ENCODE measurements around the gene HSPA8.

HSPA8 gene

GRCh38 chr11:123040111-123040432 lies 21.9 kb downstream of the HSPA8 start:
- CTCF ChIA-PET: no interaction called here
- POLR2A ChIA-PET: no interaction called here
- TF ChIP-seq ELF4 (IDR thresholded peaks at IDR 0.05): no peak
- no peak for TF ChIP-seq HDGF (IDR thresholded peaks at IDR 0.05; ENCODE audit: borderline replicate concordance)
- TF ChIP-seq LEF1 (IDR thresholded peaks at IDR 0.05; ENCODE audit: borderline replicate concordance): no peak
- no peak for DNase-seq (ENCODE audit: extremely low spot score)

- TF ChIP-seq NFRKB (IDR thresholded peaks at IDR 0.05) (no peak), HDGF (IDR thresholded peaks at IDR 0.05; ENCODE audit: borderline replicate concordance) (no peak), BHLHE40 (IDR thresholded peaks at IDR 0.05; ENCODE audit: borderline replicate concordance) (no peak), TARDBP (IDR thresholded peaks at IDR 0.05) (no peak), L3MBTL2 (conservative IDR thresholded peaks at IDR 0.05) (no peak), ELF4 (IDR thresholded peaks at IDR 0.05) (no peak), LEF1 (IDR thresholded peaks at IDR 0.05; ENCODE audit: borderline replicate concordance) (no peak)
- ChIA-PET POLR2A (no interaction called here), CTCF (interaction anchor here (0.6 to 2.4 kb wide), 2 partner anchors 13 to 18 kb away, joined by 3 to 7 read pairs; no protein-coding TSS in a partner anchor)
- no peak for DNase-seq (ENCODE audit: extremely low spot score)
These were observed 26.1 kb downstream of the HSPA8 start for GRCh38 chr11:123035831-123036230.

GRCh38 chr11:123034597-123034996 lies 27.3 kb downstream of the HSPA8 start:
- CTCF ChIA-PET: interaction anchor here (2.6 kb wide), 1 partner anchor 11 kb away, joined by 7 read pairs; no protein-coding TSS in a partner anchor
- POLR2A ChIA-PET: no interaction called here

GRCh38 chr11:123033895-123034294 lies 28.0 kb downstream of the HSPA8 start:
- POLR2A ChIA-PET: no interaction called here
- peak; percentile 32 for DNase-seq (ENCODE audit: extremely low spot score)
- TF ChIP-seq CTBP1 (IDR thresholded peaks at IDR 0.05; ENCODE audit: borderline replicate concordance) (no peak), PKNOX1 (IDR thresholded peaks at IDR 0.05) (no peak), FOXK2 (IDR thresholded peaks at IDR 0.05) (no peak), SUZ12 (IDR thresholded peaks at IDR 0.05) (no peak), LEF1 (IDR thresholded peaks at IDR 0.05; ENCODE audit: borderline replicate concordance) (no peak), TARDBP (IDR thresholded peaks at IDR 0.05) (no peak), ARNT (IDR thresholded peaks at IDR 0.05) (no peak), HDGF (IDR thresholded peaks at IDR 0.05; ENCODE audit: borderline replicate concordance) (no peak), L3MBTL2 (conservative IDR thresholded peaks at IDR 0.05) (no peak)
- CTCF ChIA-PET: interaction anchor here (1.2 to 2.6 kb wide), 3 partner anchors 10 to 164 kb away, joined by 3 to 8 read pairs (median 7); no protein-coding TSS in a partner anchor

More at GRCh38 chr11:123034597-123034996, 27.3 kb downstream of the HSPA8 start:
- no peak for DNase-seq (ENCODE audit: extremely low spot score)
- TF ChIP-seq BHLHE40 (IDR thresholded peaks at IDR 0.05; ENCODE audit: borderline replicate concordance) (no peak), TARDBP (IDR thresholded peaks at IDR 0.05) (no peak), HDGF (IDR thresholded peaks at IDR 0.05; ENCODE audit: borderline replicate concordance) (no peak)

- TF ChIP-seq CTBP1 (IDR thresholded peaks at IDR 0.05; ENCODE audit: borderline replicate concordance) (no peak), SUZ12 (IDR thresholded peaks at IDR 0.05) (no peak), SP1 (IDR thresholded peaks at IDR 0.05) (no peak), LEF1 (IDR thresholded peaks at IDR 0.05; ENCODE audit: borderline replicate concordance) (no peak), FOXK2 (IDR thresholded peaks at IDR 0.05) (no peak), ARNT (IDR thresholded peaks at IDR 0.05) (no peak), NFRKB (IDR thresholded peaks at IDR 0.05) (no peak), PKNOX1 (IDR thresholded peaks at IDR 0.05) (no peak), TARDBP (IDR thresholded peaks at IDR 0.05) (no peak), ZNF384 (IDR thresholded peaks at IDR 0.05) (no peak), FOXA1 (IDR thresholded peaks at IDR 0.05) (no peak), HDGF (IDR thresholded peaks at IDR 0.05; ENCODE audit: borderline replicate concordance) (no peak), BHLHE40 (IDR thresholded peaks at IDR 0.05; ENCODE audit: borderline replicate concordance) (no peak), L3MBTL2 (conservative IDR thresholded peaks at IDR 0.05) (no peak)
- DNase-seq (ENCODE audit: extremely low spot score): no peak
- ChIA-PET POLR2A (interaction anchor here (1.2 to 1.6 kb wide), 2 partner anchors 25 to 32 kb away, joined by 3 to 4 read pairs; partner anchors contain the start of gene HSPA8), CTCF (interaction anchor here (1.0 kb wide), 1 partner anchor 24 kb away, joined by 4 read pairs; no protein-coding TSS in a partner anchor)
These were observed 31.4 kb downstream of the HSPA8 start for GRCh38 chr11:123030517-123030916.

- ChIA-PET CTCF (interaction anchor here (0.6 to 1.4 kb wide), 12 partner anchors 9 to 302 kb away, joined by 3 to 25 read pairs (median 3); no protein-coding TSS in a partner anchor), POLR2A (no interaction called here)
- peak; percentile 73 for DNase-seq (ENCODE audit: extremely low spot score)
- TF ChIP-seq NFRKB (IDR thresholded peaks at IDR 0.05): no peak
- TF ChIP-seq ARNT (IDR thresholded peaks at IDR 0.05): no peak
- TF ChIP-seq SP1 (IDR thresholded peaks at IDR 0.05): no peak
- TF ChIP-seq BHLHE40 (IDR thresholded peaks at IDR 0.05; ENCODE audit: borderline replicate concordance): no peak
- TF ChIP-seq L3MBTL2 (conservative IDR thresholded peaks at IDR 0.05): no peak
- no peak for TF ChIP-seq FOXA1 (IDR thresholded peaks at IDR 0.05)
- TF ChIP-seq LEF1 (IDR thresholded peaks at IDR 0.05; ENCODE audit: borderline replicate concordance): no peak
- TF ChIP-seq FOXK2 (IDR thresholded peaks at IDR 0.05): no peak
- no peak for TF ChIP-seq PKNOX1 (IDR thresholded peaks at IDR 0.05)
- no peak for TF ChIP-seq SUZ12 (IDR thresholded peaks at IDR 0.05)
- no peak for TF ChIP-seq ZNF384 (IDR thresholded peaks at IDR 0.05)
- no peak for TF ChIP-seq HDGF (IDR thresholded peaks at IDR 0.05; ENCODE audit: borderline replicate concordance)
- TF ChIP-seq ELF4 (IDR thresholded peaks at IDR 0.05): no peak
- no peak for TF ChIP-seq CTBP1 (IDR thresholded peaks at IDR 0.05; ENCODE audit: borderline replicate concordance)
- TF ChIP-seq FOXM1 (IDR thresholded peaks at IDR 0.05; ENCODE audit: borderline replicate concordance): no peak
- no peak for TF ChIP-seq TARDBP (IDR thresholded peaks at IDR 0.05)
These were observed 41.0 kb downstream of the HSPA8 start for GRCh38 chr11:123020968-123021367.

- ChIA-PET POLR2A (no interaction called here), CTCF (no interaction called here)
- no peak for DNase-seq (ENCODE audit: extremely low spot score)
- TF ChIP-seq PKNOX1 (IDR thresholded peaks at IDR 0.05) (no peak), BHLHE40 (IDR thresholded peaks at IDR 0.05; ENCODE audit: borderline replicate concordance) (no peak), ARNT (IDR thresholded peaks at IDR 0.05) (no peak), SUZ12 (IDR thresholded peaks at IDR 0.05) (no peak), L3MBTL2 (conservative IDR thresholded peaks at IDR 0.05) (no peak), SP1 (IDR thresholded peaks at IDR 0.05) (no peak), FOXA1 (IDR thresholded peaks at IDR 0.05) (no peak), TARDBP (IDR thresholded peaks at IDR 0.05) (no peak)
These were observed 43.2 kb downstream of the HSPA8 start for GRCh38 chr11:123018702-123019101.
